GM23338 (cell line): ENCODE data around the gene PGAM1. TPM values are rescaled to one million over a fixed set of nuclear protein-coding genes. Genes with fewer than 3 reads are reported as not detected.

Experiments used
- ATAC-seq: fragments of 200-7000 bp; cut with Tn5 transposase; 3 replicates; pipeline ENCODE4 v1.9.1; 2020
- DNase-seq: peaks from one replicate; pipeline ENCODE4 v3.0.0-alpha.2; 2015; ENCODE audit warnings: low spot score
- H2AFZ ChIP-seq: fragments of 200-600 bp; sonication (generic); 2 replicates; pipeline ENCODE4 v1.8.0; 2016; ENCODE audit warnings: antibody characterized with exemption, mild to moderate bottlenecking, moderate library complexity
- H3F3A ChIP-seq: fragments of 200-600 bp; sonication (generic); replicated peaks from 2 replicates; pipeline ENCODE4 v1.8.0; 2017; ENCODE audit warnings: antibody characterized with exemption, mixed run types, low read depth
- H3K27ac ChIP-seq: fragments of 200-600 bp; sonication (generic); 2 replicates; pipeline ENCODE4 v1.6.1; 2016; ENCODE audit warnings: low read depth
- H3K27me3 ChIP-seq: fragments of 200-600 bp; sonication (generic); 2 replicates; pipeline ENCODE4 v1.8.0; 2016; ENCODE audit warnings: mild to moderate bottlenecking, mixed run types, moderate library complexity; ENCODE audit not compliant: insufficient read depth
- H3K36me3 ChIP-seq: fragments of 200-600 bp; sonication (generic); 2 replicates; pipeline ENCODE4 v1.8.0; 2016; ENCODE audit warnings: mild to moderate bottlenecking; ENCODE audit not compliant: insufficient read depth
- H3K4me1 ChIP-seq: fragments of 200-600 bp; sonication (generic); 2 replicates; pipeline ENCODE4 v1.8.0; 2016; ENCODE audit warnings: mild to moderate bottlenecking, moderate library complexity; ENCODE audit not compliant: insufficient read depth
- H3K4me2 ChIP-seq: fragments of 200-600 bp; sonication (generic); 2 replicates; pipeline ENCODE4 v1.7.1; 2017; ENCODE audit warnings: mixed run types
- H3K4me3 ChIP-seq: fragments of 200-600 bp; sonication (generic); 2 replicates; pipeline ENCODE4 v1.6.1; 2016; ENCODE audit warnings: mixed run types
- H3K79me2 ChIP-seq: fragments of 200-600 bp; sonication (generic); replicated peaks from 2 replicates; pipeline ENCODE4 v1.8.0; 2017; ENCODE audit warnings: mild to moderate bottlenecking; ENCODE audit not compliant: insufficient read depth
- H3K9me2 ChIP-seq: fragments of 200-600 bp; sonication (generic); 2 replicates; pipeline ENCODE4 v1.8.0; 2017; ENCODE audit not compliant: insufficient read depth
- H4K20me1 ChIP-seq: fragments of 200-600 bp; sonication (generic); replicated peaks from 2 replicates; pipeline ENCODE4 v1.8.0; 2017; ENCODE audit warnings: mild to moderate bottlenecking; ENCODE audit not compliant: insufficient read depth
- H3K27ac Mint-ChIP-seq: 2 replicates; pipeline ENCODE4 v1.8.0; 2020; ENCODE audit warnings: inconsistent platforms, mild to moderate bottlenecking, moderate library complexity, mixed read lengths
- H3K27me3 Mint-ChIP-seq: 3 replicates; pipeline ENCODE4 v1.8.0; 2022; ENCODE audit warnings: low read depth, mild to moderate bottlenecking, moderate library complexity, mixed read lengths, inconsistent platforms; ENCODE audit not compliant: insufficient read depth, poor library complexity
- H3K36me3 Mint-ChIP-seq: 3 replicates; pipeline ENCODE4 v1.8.0; 2021; ENCODE audit warnings: low read depth, mild to moderate bottlenecking, inconsistent platforms, moderate library complexity, mixed read lengths
- H3K4me1 Mint-ChIP-seq: 3 replicates; pipeline ENCODE4 v1.8.0; 2020; ENCODE audit warnings: mild to moderate bottlenecking, inconsistent platforms, mixed read lengths
- H3K4me3 Mint-ChIP-seq: 3 replicates; pipeline ENCODE4 v1.8.0; 2021; ENCODE audit warnings: moderate library complexity, mild to moderate bottlenecking, inconsistent platforms, mixed read lengths
- H3K9me3 Mint-ChIP-seq: 3 replicates; pipeline ENCODE4 v1.8.0; 2020; ENCODE audit warnings: moderate library complexity, mild to moderate bottlenecking, inconsistent platforms, mixed read lengths
- CREB1 ChIP-seq: fragments of 250-450 bp; sonication (Bioruptor Pico); IDR thresholded peaks from 2 replicates; pipeline ENCODE4 v1.5.0; 2020; ENCODE audit warnings: low read depth, mild to moderate bottlenecking, moderate library complexity
- CTCF ChIP-seq, 2 experiments: fragments of 200-600 bp in 1 of 2; sonication (generic) in 1 of 2; conservative IDR thresholded peaks; 2 replicates each; pipeline versions ENCODE4 v1.5.1 to v1.6.1; 2016 to 2017; ENCODE audit warnings: antibody characterized with exemption in 2 of 2, low read depth in 2 of 2, mild to moderate bottlenecking in 2 of 2, moderate library complexity in 1 of 2
- EZH2phosphoT487 ChIP-seq: fragments of 200-600 bp; sonication (generic); IDR thresholded peaks from one replicate; pipeline ENCODE4 v1.8.1; 2018; ENCODE audit warnings: antibody characterized with exemption; ENCODE audit not compliant: unreplicated experiment
- POLR2AphosphoS5 ChIP-seq: IDR thresholded peaks from 2 replicates; pipeline ENCODE4 v1.6.1; 2016; ENCODE audit warnings: antibody characterized with exemption, low read depth
- REST ChIP-seq: IDR thresholded peaks from one replicate; pipeline ENCODE4 v1.6.1; 2018; ENCODE audit warnings: antibody characterized with exemption; ENCODE audit not compliant: unreplicated experiment
- ZNF462 ChIP-seq: fragments of 250-450 bp; sonication (Bioruptor Pico); IDR thresholded peaks from 2 replicates; pipeline ENCODE4 v1.5.0; 2020; ENCODE audit warnings: mild to moderate bottlenecking, moderate library complexity
- long read RNA-seq: library from polyadenylated mRNA; unstranded; transcript quantifications from one replicate; pipeline ENCODE4 v2.0.0, GENCODE V29; 2020; ENCODE audit not compliant: unreplicated experiment
- polyA plus RNA-seq: library from polyadenylated mRNA; unstranded; fragments of >200 nt; fragmentation: Nextera tagmentation; extraction: Ambion mirVana; gene quantifications from 2 replicates; pipeline ENCODE4 v1.2.1, GENCODE V29; 2016
- total RNA-seq: library from RNA; depleted of rRNA; stranded (reverse); fragments of >200 nt; shearing (Covaris generic); gene quantifications from 2 replicates; pipeline ENCODE4 v1.2.3, GENCODE V29; 2014; rRNA removed

The PGAM1 gene
- total RNA-seq: 870 and 930 TPM in 2 replicates
- polyA plus RNA-seq: 492 and 497 TPM in 2 replicates
- long read RNA-seq, transcript PGAM1-201 (4 exons, 1,830 nt): major isoform, 1,654 of 1,744 reads
- long read RNA-seq, transcript PGAM1-202 (4 exons, 1,187 nt): minor isoform, 23 of 1,744 reads
- long read RNA-seq, partial matches to known transcripts: 50 of 1,744 reads
- long read RNA-seq, other reads (novel, unspliced or antisense): 17 of 1,744 reads

GRCh38 chr10:97425964-97426775, at the start of gene PGAM1:
PGAM1 (plus strand) TSS chr10:97426191; CDS start chr10:97426308, 117 bp downstream.
- H3K4me2 ChIP-seq: peak within 1 kb of the TSS; percentile 94
- Mint-ChIP-seq H3K27ac (peak within 1 kb of the TSS; percentile 97), H3K9me3 (no peaks in the 10 kb centered on the region; the same call in 2 of the 3 replicates), H3K27me3 (peaks cover 24% of the 10 kb centered on the region), H3K4me3 (peak within 1 kb of the TSS; percentile 93), H3K4me1 (peaks cover 12% of the 10 kb centered on the region), H3K36me3 (peaks cover 43% of the 10 kb centered on the region)
- DNase-seq (peak; percentile 95), ATAC-seq (peak; percentile 76)
- peaks cover 25% of the 10 kb centered on the region for H4K20me1 ChIP-seq
- H2AFZ ChIP-seq: peak within 1 kb of the TSS; percentile 80; the same call in 1 of the 2 replicates
- H3K9me2 ChIP-seq: no peaks in the 10 kb centered on the region
- H3K27me3 ChIP-seq: no peaks in the 10 kb centered on the region
- peaks cover 51% of the 10 kb centered on the region for H3K79me2 ChIP-seq
- H3F3A ChIP-seq: peaks cover 37% of the 10 kb centered on the region
- peak within 1 kb of the TSS; percentile 99 for H3K4me3 ChIP-seq
- peak within 1 kb of the TSS; percentile 97 for H3K27ac ChIP-seq
- peaks cover 26% of the 10 kb centered on the region for H3K36me3 ChIP-seq
- peaks cover 10% of the 10 kb centered on the region for H3K4me1 ChIP-seq
- TF ChIP-seq REST: no peak
- peak; percentile 51; the same call in 1 of the 2 replicates for TF ChIP-seq CREB1 (CRISPR knock-in tag)
- peak; percentile 51; the same call in 1 of the 2 replicates for TF ChIP-seq POLR2AphosphoS5
- TF ChIP-seq CTCF (conservative IDR thresholded peaks at IDR 0.05; ENCODE audit: low read depth in 2 of 2): peak; percentile 34 to 91; a peak in 3 of 4 replicates

- H2AFZ ChIP-seq: no peak overlapping the region
- no peaks in the 10 kb centered on the region for H3K4me1 ChIP-seq
- no peaks in the 10 kb centered on the region for H3K9me2 ChIP-seq
- H3K36me3 ChIP-seq: peaks cover 22% of the 10 kb centered on the region
- no peaks in the 10 kb centered on the region for H3F3A ChIP-seq
- H3K79me2 ChIP-seq: no peaks in the 10 kb centered on the region
- peaks cover 63% of the 10 kb centered on the region for H3K36me3 Mint-ChIP-seq
- DNase-seq: no peak
- no peak overlapping the region for H3K4me3 ChIP-seq
- ATAC-seq: no peak
- H3K4me2 ChIP-seq: no peak overlapping the region
- H3K27me3 ChIP-seq: no peaks in the 10 kb centered on the region
- no peaks in the 10 kb centered on the region; the same call in 1 of the 2 replicates for H4K20me1 ChIP-seq
- no peaks in the 10 kb centered on the region for H3K4me1 Mint-ChIP-seq
- no peak overlapping the region for H3K4me3 Mint-ChIP-seq
- no peaks in the 10 kb centered on the region for H3K9me3 Mint-ChIP-seq
- no peak overlapping the region for H3K27ac ChIP-seq
- peaks cover 11% of the 10 kb centered on the region for H3K27me3 Mint-ChIP-seq
- H3K27ac Mint-ChIP-seq: peak overlapping the region; percentile 82; the same call in 1 of the 2 replicates
- TF ChIP-seq EZH2phosphoT487 (no peak), ZNF462 (CRISPR knock-in tag) (no peak)
Observed at GRCh38 chr10:97376413-97376812, 49.6 kb upstream of the PGAM1 start.
